ELR (cell line): ENCODE results near the gene AMPH.
"Not testable (repeated sequence)": the region's sequence is repeated elsewhere in the genome, so short reads cannot be mapped to it uniquely, and the experiment has no call there.

Source experiments
- DNase-seq: peaks from one replicate; pipeline ENCODE4 v3.0.0-alpha.2; 2015; ENCODE audit warnings: low read depth

The AMPH gene

GRCh38 chr7:38394660-38395059, 236.5 kb downstream of the AMPH start:
- DNase-seq, result no peak

GRCh38 chr7:38393874-38394273, 237.3 kb downstream of the AMPH start:
- no peak for DNase-seq

GRCh38 chr7:38391751-38392150, 239.4 kb downstream of the AMPH start:
- no peak for DNase-seq

GRCh38 chr7:38385682-38386081, 245.5 kb downstream of the AMPH start:
- no peak for DNase-seq

- no peak for DNase-seq
Observed at GRCh38 chr7:38383281-38383680, 247.9 kb downstream of the AMPH start.

GRCh38 chr7:38382684-38383083, 248.5 kb downstream of the AMPH start:
- no peak for DNase-seq

- no peak for DNase-seq
Observed at GRCh38 chr7:38375453-38375852, 255.7 kb downstream of the AMPH start.

GRCh38 chr7:38374507-38374906, 256.7 kb downstream of the AMPH start:
- DNase-seq, result peak; percentile 56

GRCh38 chr7:38373155-38373554, 258.0 kb downstream of the AMPH start:
- DNase-seq, result no peak

- no peak for DNase-seq
Observed at GRCh38 chr7:38372290-38372689, 258.9 kb downstream of the AMPH start.

- DNase-seq, result peak; percentile 83
Observed at GRCh38 chr7:38369816-38370493, 261.2 kb downstream of the AMPH start.

GRCh38 chr7:38368191-38368605, 263.0 kb downstream of the AMPH start:
- peak; percentile 83 for DNase-seq

GRCh38 chr7:38367301-38367890, 263.8 kb downstream of the AMPH start:
- no peak for DNase-seq

GRCh38 chr7:38363379-38363778, 267.8 kb downstream of the AMPH start:
- DNase-seq, result peak; percentile 46

- DNase-seq, result not testable (repeated sequence)
Observed at GRCh38 chr7:38362611-38363237, 268.4 kb downstream of the AMPH start.

GRCh38 chr7:38360776-38361175, 270.4 kb downstream of the AMPH start:
- no peak for DNase-seq

- peak; percentile 15 for DNase-seq
Observed at GRCh38 chr7:38359071-38359601, 272.0 kb downstream of the AMPH start.

GRCh38 chr7:38358273-38358831, 272.8 kb downstream of the AMPH start:
- not testable (repeated sequence) for DNase-seq

- peak; percentile 44 for DNase-seq
Observed at GRCh38 chr7:38354271-38354851, 276.8 kb downstream of the AMPH start.

GRCh38 chr7:38353431-38353881, 277.7 kb downstream of the AMPH start:
- not testable (repeated sequence) for DNase-seq

GRCh38 chr7:38351601-38352000, 279.6 kb downstream of the AMPH start:
- no peak for DNase-seq

GRCh38 chr7:38350777-38351176, 280.4 kb downstream of the AMPH start:
- DNase-seq, result not testable (repeated sequence)
